Central memory CD8-positive, alpha-beta T cell (primary cell): Measurements from ENCODE around the gene AMD1.
"Not testable (repeated sequence)": the region's sequence is repeated elsewhere in the genome, so short reads cannot be mapped to it uniquely, and the experiment has no call there.

Experiments used
- ATAC-seq: fragments of 150-1000 bp; cut with Tn5 transposase; replicated peaks from 2 replicates; pipeline ENCODE4 v1.10.0; 2022; ENCODE audit warnings: mild to moderate bottlenecking, moderate FRiP score, moderate number of reproducible peaks; ENCODE audit not compliant: poor library complexity, severe bottlenecking; ENCODE audit errors: extremely low read depth
- DNase-seq, 2 donors: peaks; one replicate each; pipeline ENCODE4 v3.0.0; 2021; ENCODE audit warnings: low spot score in 2 of 2
- H3K27ac Mint-ChIP-seq: one replicate; pipeline ENCODE4 v1.8.0; 2022; ENCODE audit warnings: low read depth, mild to moderate bottlenecking, moderate library complexity, mixed read lengths
- H3K27me3 Mint-ChIP-seq: one replicate; pipeline ENCODE4 v1.8.0; 2022; ENCODE audit warnings: mixed read lengths
- H3K36me3 Mint-ChIP-seq: one replicate; pipeline ENCODE4 v1.8.0; 2022; ENCODE audit warnings: mild to moderate bottlenecking, moderate library complexity, mixed read lengths; ENCODE audit not compliant: insufficient read depth
- H3K4me1 Mint-ChIP-seq: one replicate; pipeline ENCODE4 v1.8.0; 2022; ENCODE audit warnings: mixed read lengths
- H3K4me3 Mint-ChIP-seq: one replicate; pipeline ENCODE4 v1.8.0; 2022; ENCODE audit warnings: mild to moderate bottlenecking, moderate library complexity, mixed read lengths
- H3K9me3 Mint-ChIP-seq: one replicate; pipeline ENCODE4 v1.8.0; 2022; ENCODE audit warnings: mixed read lengths

AMD1 gene

DNA sequence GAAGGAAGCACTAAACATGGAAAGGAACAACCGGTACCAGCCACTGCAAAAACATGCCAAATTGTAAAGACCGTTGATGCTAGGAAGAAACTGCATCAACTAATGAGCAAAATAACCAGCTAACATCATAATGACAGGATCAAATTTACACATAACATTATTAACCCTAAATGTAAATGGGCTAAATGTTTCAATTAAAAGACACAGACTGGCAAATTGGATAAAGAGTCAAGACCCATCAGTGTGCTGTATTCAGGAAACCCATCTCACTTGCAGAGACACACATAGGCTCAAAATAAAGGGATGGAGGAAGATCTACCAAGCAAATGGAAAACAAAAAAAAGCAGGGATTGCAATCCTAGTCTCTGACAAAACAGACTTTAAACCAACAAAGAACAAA, 31.7 kb downstream of the AMD1 start:
- ATAC-seq, H3K27me3 Mint-ChIP-seq, H3K4me3 Mint-ChIP-seq, H3K4me1 Mint-ChIP-seq, H3K36me3 Mint-ChIP-seq, H3K27ac Mint-ChIP-seq, DNase-seq: not testable (repeated sequence)
- peaks cover 25% of the 10 kb centered on the region for H3K9me3 Mint-ChIP-seq

DNA sequence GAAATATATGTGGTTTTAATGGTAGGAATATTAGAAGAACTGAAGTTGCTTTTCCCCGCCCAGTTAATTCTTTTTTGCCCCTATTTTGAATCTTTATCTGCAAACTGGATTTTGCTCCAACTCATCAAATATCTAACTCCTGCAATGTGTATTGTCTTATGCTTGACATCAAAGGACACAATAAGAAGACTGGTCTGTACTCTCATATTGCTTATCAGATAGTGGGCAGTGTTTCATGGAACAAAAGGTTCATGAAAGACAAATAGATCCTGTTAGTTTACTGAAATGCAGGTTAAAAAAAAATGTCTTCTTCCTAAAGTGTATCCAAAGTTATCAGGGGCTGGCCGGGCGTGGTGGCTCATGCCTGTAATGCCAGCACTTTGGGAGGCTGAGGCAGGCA, 56.2 kb downstream of the AMD1 start:
- Mint-ChIP-seq H3K36me3 (peaks cover 2% of the 10 kb centered on the region), H3K27ac (no peak overlapping the region), H3K9me3 (no peaks in the 10 kb centered on the region), H3K27me3 (no peaks in the 10 kb centered on the region), H3K4me3 (no peak overlapping the region), H3K4me1 (no peaks in the 10 kb centered on the region)
- ATAC-seq (no peak), DNase-seq (no peak)

DNA sequence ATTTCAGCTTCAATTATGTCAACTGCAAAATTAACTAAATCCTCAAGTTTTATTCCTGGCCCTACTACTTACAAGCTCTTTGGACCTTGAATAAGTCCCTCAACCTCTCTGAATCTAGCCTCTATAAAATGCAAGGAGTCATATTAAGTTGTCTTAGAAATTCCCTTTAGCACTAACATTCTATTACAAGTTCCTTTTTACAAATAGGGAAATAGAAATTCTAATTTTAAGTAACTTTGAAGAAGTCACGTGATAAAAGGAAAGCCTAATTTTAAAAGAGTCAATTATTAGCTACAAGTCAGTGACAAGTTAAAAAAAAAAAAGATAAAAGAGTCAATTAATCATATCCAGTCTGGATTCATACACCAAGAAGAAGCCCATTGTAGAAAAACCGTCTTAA, 59.3 kb downstream of the AMD1 start:
- H3K4me1 Mint-ChIP-seq = no peaks in the 10 kb centered on the region
- no peaks in the 10 kb centered on the region for H3K9me3 Mint-ChIP-seq
- H3K4me3 Mint-ChIP-seq = no peak overlapping the region
- DNase-seq (no peak), ATAC-seq (no peak)
- no peaks in the 10 kb centered on the region for H3K27me3 Mint-ChIP-seq
- peak overlapping the region; percentile 19 for H3K27ac Mint-ChIP-seq
- H3K36me3 Mint-ChIP-seq = peaks cover 2% of the 10 kb centered on the region

DNA sequence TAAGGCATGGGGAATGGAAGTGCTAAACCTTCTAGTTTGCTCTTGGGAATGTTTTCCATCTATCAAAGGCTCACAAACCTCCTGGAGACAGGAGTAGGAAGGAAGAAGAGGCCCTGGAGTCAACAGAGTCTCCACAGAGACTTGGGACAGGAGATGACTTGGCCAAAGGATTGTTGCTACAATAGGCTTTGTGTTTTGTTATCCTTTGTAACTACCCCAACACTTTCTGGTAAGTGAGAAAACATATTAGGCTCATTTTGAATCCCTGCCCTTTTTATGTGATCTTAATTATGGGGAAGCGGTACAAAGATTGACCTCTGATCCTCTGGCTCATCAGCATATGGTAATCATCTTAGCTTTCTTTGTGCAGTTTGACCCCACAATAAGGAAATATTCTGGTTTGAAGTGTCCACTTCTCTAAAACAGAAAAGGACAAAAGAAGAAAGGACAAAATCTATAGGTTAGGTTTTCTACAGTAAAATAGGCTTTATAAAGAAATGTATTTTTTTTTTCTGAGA, 59.9 kb downstream of the AMD1 start:
- H3K27ac Mint-ChIP-seq = peak overlapping the region; percentile 19
- peaks cover 5% of the 10 kb centered on the region for H3K4me1 Mint-ChIP-seq
- ATAC-seq (no peak), DNase-seq (no peak)
- peaks cover 2% of the 10 kb centered on the region for H3K36me3 Mint-ChIP-seq
- H3K27me3 Mint-ChIP-seq = no peaks in the 10 kb centered on the region
- no peak overlapping the region for H3K4me3 Mint-ChIP-seq
- no peaks in the 10 kb centered on the region for H3K9me3 Mint-ChIP-seq

DNA sequence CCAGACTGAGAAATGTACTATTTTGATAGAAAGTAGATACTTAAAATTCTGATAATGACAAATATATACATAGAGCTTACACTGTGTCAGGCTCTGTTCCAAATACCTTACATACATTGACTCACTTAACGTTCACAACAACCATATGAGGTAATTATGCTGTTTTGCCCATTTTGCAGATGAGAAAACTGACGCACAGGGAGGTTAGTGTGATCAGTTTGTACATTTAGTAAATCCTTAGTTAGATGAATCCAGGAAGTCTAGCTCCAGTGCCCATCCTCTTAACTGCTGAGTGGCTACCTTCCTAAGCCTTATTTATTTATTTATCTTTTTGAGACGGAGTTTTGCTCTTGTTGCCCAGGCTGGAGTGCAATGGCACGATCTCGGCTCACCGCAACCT, 60.6 kb downstream of the AMD1 start:
- no peak for ATAC-seq
- H3K9me3 Mint-ChIP-seq = no peaks in the 10 kb centered on the region
- no peak for DNase-seq
- no peak overlapping the region for H3K4me3 Mint-ChIP-seq
- H3K27ac Mint-ChIP-seq = no peak overlapping the region
- H3K4me1 Mint-ChIP-seq = peaks cover 6% of the 10 kb centered on the region
- H3K27me3 Mint-ChIP-seq = no peaks in the 10 kb centered on the region
- peaks cover 2% of the 10 kb centered on the region for H3K36me3 Mint-ChIP-seq

DNA sequence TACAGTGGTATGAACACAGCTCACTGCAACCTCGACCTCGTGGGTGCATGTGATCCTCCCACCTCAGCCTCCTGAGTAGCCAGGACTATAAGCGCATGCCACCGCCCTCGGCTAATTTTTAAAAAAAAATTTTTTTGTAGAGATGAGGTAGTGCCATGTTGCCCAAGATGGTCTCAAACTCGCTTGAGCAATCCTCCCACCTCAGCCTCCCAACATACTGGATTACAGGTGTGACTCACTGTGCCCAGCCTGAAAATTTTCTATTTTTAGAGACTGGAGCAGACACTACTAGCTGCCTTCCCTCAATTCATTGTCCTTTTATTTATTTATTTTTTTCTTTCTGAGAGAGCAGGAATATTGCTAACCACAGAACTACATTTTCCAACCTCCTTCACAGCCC, 63.6 kb downstream of the AMD1 start:
- H3K36me3 Mint-ChIP-seq = peaks cover 2% of the 10 kb centered on the region
- ATAC-seq (no peak), DNase-seq (no peak)
- no peaks in the 10 kb centered on the region for H3K9me3 Mint-ChIP-seq
- H3K27me3 Mint-ChIP-seq = no peaks in the 10 kb centered on the region
- peaks cover 6% of the 10 kb centered on the region for H3K4me1 Mint-ChIP-seq
- H3K4me3 Mint-ChIP-seq = no peak overlapping the region
- H3K27ac Mint-ChIP-seq = no peak overlapping the region

DNA sequence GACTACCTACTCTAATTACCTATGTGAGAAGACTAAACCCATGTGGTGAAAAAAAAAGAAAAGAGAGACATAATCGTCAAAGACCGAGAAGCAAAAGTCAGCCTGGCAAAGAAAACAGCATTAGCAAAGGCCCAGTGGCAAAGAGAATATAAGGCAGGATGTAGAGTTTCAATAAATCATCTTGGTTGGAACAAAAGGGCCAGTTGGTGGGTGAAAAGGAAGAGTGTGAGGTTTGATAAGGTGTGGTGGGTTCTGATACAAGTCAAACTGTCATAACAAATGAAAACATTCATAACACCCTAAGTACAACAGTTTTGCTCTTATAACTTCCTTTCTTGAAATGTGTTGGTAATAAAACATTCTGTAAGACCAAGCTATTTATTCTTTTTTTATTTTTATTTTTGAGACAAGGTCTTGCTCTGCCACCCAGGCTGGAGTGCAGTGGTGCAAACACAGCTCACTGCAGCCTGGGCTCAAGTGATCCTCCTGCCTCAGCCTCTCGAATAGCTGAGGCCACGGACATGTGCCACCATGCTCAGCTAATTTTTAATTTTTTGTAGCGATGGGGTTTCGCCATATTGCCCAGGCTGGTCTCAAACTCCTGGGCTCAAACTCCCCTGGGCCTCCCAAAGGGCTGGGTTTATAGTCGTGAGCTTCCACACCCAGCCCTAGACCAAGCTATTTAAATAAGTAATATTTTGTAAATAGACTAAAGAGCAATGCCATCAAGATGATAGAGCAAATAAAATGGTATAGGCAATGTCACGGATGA, 65.0 kb downstream of the AMD1 start:
- ATAC-seq = no peak
- no peak overlapping the region for H3K27ac Mint-ChIP-seq
- DNase-seq = no peak

DNA sequence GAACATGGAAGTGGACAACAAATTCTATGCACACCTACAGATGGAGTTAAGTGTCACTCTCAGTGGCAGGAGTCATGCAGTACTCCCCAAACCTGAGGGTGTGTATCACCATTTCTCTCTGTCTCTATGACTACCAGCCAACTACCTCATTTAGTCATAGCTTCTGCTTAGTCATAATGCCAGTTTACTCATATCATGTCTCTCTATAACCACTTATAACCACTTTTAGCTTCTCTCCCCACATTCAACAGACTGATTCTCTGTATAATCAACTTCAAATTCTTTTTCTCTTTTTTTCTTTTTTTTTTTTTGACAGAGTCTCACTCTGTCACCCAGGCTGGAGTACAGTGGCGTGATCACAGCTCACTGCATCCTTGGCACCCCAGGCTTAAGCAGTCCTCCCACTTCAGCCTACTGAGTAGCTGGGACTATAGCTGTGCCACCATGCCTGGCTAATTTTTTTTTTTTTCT, 70.1 kb downstream of the AMD1 start:
- Mint-ChIP-seq H3K27ac (peak overlapping the region; percentile 79), H3K4me3 (no peak overlapping the region), H3K36me3 (no peaks in the 10 kb centered on the region), H3K9me3 (no peaks in the 10 kb centered on the region), H3K27me3 (no peaks in the 10 kb centered on the region), H3K4me1 (no peaks in the 10 kb centered on the region)
- no peak for DNase-seq
- peak; percentile 96 for ATAC-seq

More for the DNA sequence above, 65.0 kb downstream of the AMD1 start:
- H3K9me3 Mint-ChIP-seq = no peaks in the 10 kb centered on the region
- peaks cover 6% of the 10 kb centered on the region for H3K4me1 Mint-ChIP-seq
- H3K4me3 Mint-ChIP-seq = no peak overlapping the region
- H3K36me3 Mint-ChIP-seq = no peaks in the 10 kb centered on the region
- no peaks in the 10 kb centered on the region for H3K27me3 Mint-ChIP-seq
